Measurements from ENCODE around the gene LDB2. TPM values are rescaled to one million over a fixed set of nuclear protein-coding genes. Genes with fewer than 3 reads are reported as not detected.

LDB2 gene
- total and polyA plus RNA-seq, 2 of the 8 experiments (the other 6 are each of a cell fraction or from before 2014, with no cell fraction given): 57.0 to 140 TPM

DNA sequence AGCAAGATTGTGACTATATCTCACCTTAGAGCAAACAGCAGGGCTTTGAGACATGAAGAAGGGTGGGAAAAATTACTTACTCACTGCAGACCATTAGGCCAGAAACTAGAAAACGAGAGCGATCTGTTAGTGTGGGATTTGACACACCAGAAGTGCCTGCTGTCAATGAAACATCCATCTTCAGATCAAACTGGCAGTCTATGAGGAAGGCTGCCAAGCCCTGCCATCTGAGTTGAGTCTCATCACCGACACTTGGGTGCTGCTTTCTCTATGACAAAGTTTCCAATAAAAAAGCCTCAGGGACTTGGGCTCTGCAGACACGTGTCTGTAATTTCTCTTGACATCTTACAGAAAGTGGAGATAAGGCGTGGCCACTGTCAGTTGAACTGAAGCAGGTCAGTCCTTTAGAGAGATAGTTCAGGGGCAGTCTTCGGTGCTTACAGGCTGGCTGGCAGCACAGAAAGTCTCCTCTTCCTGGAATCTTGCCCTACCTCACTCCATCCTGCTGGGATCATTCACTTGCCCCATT is 40.1 kb upstream of the LDB2 start:
- ChIA-PET CTCF (ENCODE audit: partially characterized antibody) (interaction anchor here (0.6 to 1.4 kb wide), 3 partner anchors 13 to 378 kb away, joined by 3 to 4 read pairs (median 3); no protein-coding TSS in a partner anchor), POLR2A (ENCODE audit: partially characterized antibody) (no interaction called here)

More for the DNA sequence above, 40.1 kb upstream of the LDB2 start:
- H2BK5ac ChIP-seq (ENCODE audit: low read depth, low read length): no peak overlapping the region
- 0 out of 7 replicates have a peak, but pooled peaks cover 0 to 2% (median 0%) of the 10 kb centered on the region in 4 experiments for H3K27me3 ChIP-seq (replicated peaks in 1 of 4; ENCODE audit: control insufficient read depth in 3 of 4, extremely low read depth in 1 of 4, insufficient read depth in 3 of 4, low read length in 3 of 4)
- H3K56ac ChIP-seq (replicated peaks; ENCODE audit: insufficient read length, low read depth, low read length): no peak overlapping the region
- H3K18ac ChIP-seq (ENCODE audit: extremely low read depth, low read length): no peak overlapping the region
- H3K4me3 ChIP-seq (ENCODE audit: extremely low read depth in 1 of 4, insufficient read depth in 2 of 4, low read depth in 3 of 4, low read length in 4 of 4): no peak overlapping the region
- H3K9ac ChIP-seq (replicated peaks in 1 of 4; ENCODE audit: extremely low read depth in 1 of 4, low read depth in 3 of 4, low read length in 3 of 4): no peak overlapping the region
- no peak for FAIRE-seq
- peaks cover 0 to 5% of the 10 kb centered on the region in 2 experiments; a peak in 1 of 4 replicates for H3K9me3 ChIP-seq (ENCODE audit: insufficient read depth in 2 of 2, low read depth in 1 of 2, low read length in 1 of 2)
- no peak overlapping the region for H2BK12ac ChIP-seq (ENCODE audit: low read depth, low read length)
- peak overlapping the region; percentile 44; the same call in 1 of the 2 replicates for H2BK20ac ChIP-seq (ENCODE audit: low read length)
- no peak for DNase-seq (ENCODE audit: low read depth in 1 of 2, low spot score in 2 of 2)
- no peaks in the 10 kb centered on the region for H3K36me3 ChIP-seq (ENCODE audit: control insufficient read depth in 2 of 4, insufficient read depth in 4 of 4, low read length in 3 of 4)
- no peaks in the 10 kb centered on the region for H4K20me1 ChIP-seq (replicated peaks in 1 of 2; ENCODE audit: control insufficient read depth in 1 of 2, insufficient read depth in 2 of 2, low read length in 2 of 2)
- no peak overlapping the region for H3K23ac ChIP-seq (ENCODE audit: insufficient read length)
- no peak overlapping the region for H3K14ac ChIP-seq (ENCODE audit: insufficient read length)
- no peak overlapping the region for H3K4me2 ChIP-seq (ENCODE audit: insufficient read depth in 1 of 2, low read depth in 2 of 2, low read length in 2 of 2)
- no peak overlapping the region for H2AK5ac ChIP-seq (ENCODE audit: low read depth, low read length)
- H2AFZ ChIP-seq (ENCODE audit: low read length): no peak overlapping the region
- no peak overlapping the region for H4K91ac ChIP-seq (replicated peaks; ENCODE audit: insufficient read length, low read length)
- H3K23me2 ChIP-seq (ENCODE audit: low read depth, low read length): no peaks in the 10 kb centered on the region
- H3K79me2 ChIP-seq (ENCODE audit: control insufficient read depth in 1 of 2, insufficient read depth in 2 of 2, low read length in 2 of 2): no peaks in the 10 kb centered on the region
- H3K79me1 ChIP-seq (ENCODE audit: low read depth, low read length): no peaks in the 10 kb centered on the region
- TF ChIP-seq RNF2 (IDR thresholded peaks at IDR 0.05; ENCODE audit: borderline replicate concordance, low read depth, low read length, missing control alignments, poor library complexity, severe bottlenecking): no peak
- no peak for TF ChIP-seq JUN (IDR thresholded peaks at IDR 0.05; ENCODE audit: low read depth, low read length)
- no peak for TF ChIP-seq ZNF274 (IDR thresholded peaks at IDR 0.05; ENCODE audit: borderline replicate concordance, extremely low read depth, low read length)
- TF ChIP-seq SP1 (IDR thresholded peaks at IDR 0.05; ENCODE audit: low read depth, low read length): no peak
- no peak for TF ChIP-seq POU5F1 (IDR thresholded peaks at IDR 0.05; ENCODE audit: low read depth, low read length)
- no peak for TF ChIP-seq HDAC2 (IDR thresholded peaks at IDR 0.05; ENCODE audit: borderline replicate concordance in 1 of 2, low read depth in 2 of 2, low read length in 2 of 2)
- no peak for TF ChIP-seq EGR1 (IDR thresholded peaks at IDR 0.05; ENCODE audit: borderline replicate concordance, low read depth, low read length)
- no peak overlapping the region for H2BK120ac ChIP-seq (replicated peaks; ENCODE audit: low read depth, low read length)
- no peak overlapping the region for H3K4ac ChIP-seq (replicated peaks; ENCODE audit: insufficient read length, low read depth, low read length)
- H4K5ac ChIP-seq (ENCODE audit: insufficient read length, low read depth, low read length): no peak overlapping the region
- 0 out of 2 replicates have a peak overlapping the region, but pooled peaks have one; percentile 31 for H2BK15ac ChIP-seq (ENCODE audit: low read length)
- WGBS, 2 experiments (ENCODE audit: extremely low coverage in 1 of 2, insufficient coverage in 1 of 2, insufficient read length in 1 of 2, insufficient replicate concordance in 2 of 2, low coverage in 1 of 2, low lambda C conversion rate in 2 of 2, missing lambda C conversion rate in 1 of 2): 91% methylated on average over 6 of the region's 6 CpGs; no CpG with 5 or more reads in 1 of the 2 experiments
- peaks cover 0 to 5% (median 1%) of the 10 kb centered on the region in 4 experiments; a peak in 4 of 7 replicates for H3K4me1 ChIP-seq (replicated peaks in 1 of 4; ENCODE audit: control insufficient read depth in 3 of 4, insufficient read depth in 4 of 4, low read length in 3 of 4)
- H4K8ac ChIP-seq (ENCODE audit: extremely low read depth, insufficient read depth, low read length): no peak overlapping the region
- H3K27ac ChIP-seq (ENCODE audit: low read depth, low read length): no peak overlapping the region

Data from H1 (cell line).